ENCODE data around the gene FBXL13. TPM values are rescaled to one million over a fixed set of nuclear protein-coding genes. Genes with fewer than 3 reads are reported as not detected.

The FBXL13 gene
- total and polyA plus RNA-seq, 2 experiments from 2014 or later, result 1.2 to 2.5 TPM

- TF ChIP-seq ZNF462 (CRISPR knock-in tag; IDR thresholded peaks at IDR 0.05), result no peak
- no peak for TF ChIP-seq CREB1 (CRISPR knock-in tag; IDR thresholded peaks at IDR 0.05; ENCODE audit: low read depth)
- TF ChIP-seq EZH2phosphoT487 (IDR thresholded peaks at IDR 0.05; ENCODE audit: unreplicated experiment), result no peak
- TF ChIP-seq ZNF114 (CRISPR knock-in tag; IDR thresholded peaks at IDR 0.05), result no peak
- no peak for TF ChIP-seq ZNF331 (CRISPR knock-in tag; IDR thresholded peaks at IDR 0.05; ENCODE audit: low read depth)
- TF ChIP-seq POLR2AphosphoS5 (IDR thresholded peaks at IDR 0.05; ENCODE audit: low read depth), result no peak
- TF ChIP-seq, protein P1, sequence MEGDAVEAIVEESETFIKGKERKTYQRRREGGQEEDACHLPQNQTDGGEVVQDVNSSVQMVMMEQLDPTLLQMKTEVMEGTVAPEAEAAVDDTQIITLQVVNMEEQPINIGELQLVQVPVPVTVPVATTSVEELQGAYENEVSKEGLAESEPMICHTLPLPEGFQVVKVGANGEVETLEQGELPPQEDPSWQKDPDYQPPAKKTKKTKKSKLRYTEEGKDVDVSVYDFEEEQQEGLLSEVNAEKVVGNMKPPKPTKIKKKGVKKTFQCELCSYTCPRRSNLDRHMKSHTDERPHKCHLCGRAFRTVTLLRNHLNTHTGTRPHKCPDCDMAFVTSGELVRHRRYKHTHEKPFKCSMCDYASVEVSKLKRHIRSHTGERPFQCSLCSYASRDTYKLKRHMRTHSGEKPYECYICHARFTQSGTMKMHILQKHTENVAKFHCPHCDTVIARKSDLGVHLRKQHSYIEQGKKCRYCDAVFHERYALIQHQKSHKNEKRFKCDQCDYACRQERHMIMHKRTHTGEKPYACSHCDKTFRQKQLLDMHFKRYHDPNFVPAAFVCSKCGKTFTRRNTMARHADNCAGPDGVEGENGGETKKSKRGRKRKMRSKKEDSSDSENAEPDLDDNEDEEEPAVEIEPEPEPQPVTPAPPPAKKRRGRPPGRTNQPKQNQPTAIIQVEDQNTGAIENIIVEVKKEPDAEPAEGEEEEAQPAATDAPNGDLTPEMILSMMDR (conservative IDR thresholded peaks at IDR 0.05; ENCODE audit: low read depth in 2 of 2), result no peak
These were observed 101.3 kb downstream of the FBXL13 start (continued) for GRCh38 chr7:102973096-102973802.

GRCh38 chr7:102967798-102968197 is 106.8 kb downstream of the FBXL13 start:
- no peaks in the 10 kb centered on the region for H3K4me1 ChIP-seq (ENCODE audit: insufficient read depth)
- ATAC-seq, result no peak
- H4K20me1 ChIP-seq (replicated peaks; ENCODE audit: insufficient read depth), result no peaks in the 10 kb centered on the region
- H3K4me2 ChIP-seq, result no peak overlapping the region
- no peaks in the 10 kb centered on the region for H3K79me2 ChIP-seq (replicated peaks; ENCODE audit: insufficient read depth)
- H3K27ac ChIP-seq (ENCODE audit: low read depth), result no peak overlapping the region
- no peaks in the 10 kb centered on the region for H3K27me3 ChIP-seq (ENCODE audit: insufficient read depth)
- H3K4me3 Mint-ChIP-seq, result no peak overlapping the region
- H2AFZ ChIP-seq, result no peak overlapping the region
- no peak for DNase-seq (ENCODE audit: low spot score)
- no peaks in the 10 kb centered on the region for H3K4me1 Mint-ChIP-seq
- no peaks in the 10 kb centered on the region for H3F3A ChIP-seq (replicated peaks; ENCODE audit: low read depth)
- H3K27ac Mint-ChIP-seq, result no peak overlapping the region
- H3K36me3 Mint-ChIP-seq (ENCODE audit: low read depth), result no peaks in the 10 kb centered on the region
- no peaks in the 10 kb centered on the region for H3K27me3 Mint-ChIP-seq (ENCODE audit: insufficient read depth, low read depth, poor library complexity)
- no peaks in the 10 kb centered on the region for H3K9me3 Mint-ChIP-seq
- H3K4me3 ChIP-seq, result no peak overlapping the region
- no peaks in the 10 kb centered on the region; the same call in 1 of the 2 replicates for H3K9me2 ChIP-seq (ENCODE audit: insufficient read depth)
- H3K36me3 ChIP-seq (ENCODE audit: insufficient read depth), result no peaks in the 10 kb centered on the region
- no peak for TF ChIP-seq JUNB (IDR thresholded peaks at IDR 0.05; ENCODE audit: unreplicated experiment)
- TF ChIP-seq STAT1 (IDR thresholded peaks at IDR 0.05; ENCODE audit: unreplicated experiment), result no peak

Measured in GM23338 (cell line).